Ishikawa (cell line): Measurements from ENCODE around the gene R3HDM2.

Source experiments
- CEBPB ChIP-seq: IDR thresholded peaks from 2 replicates; pipeline ENCODE4 v1.6.1; 2012
- EP300 ChIP-seq: IDR thresholded peaks from 2 replicates; pipeline ENCODE4 v1.6.1; 2012; ENCODE audit warnings: borderline replicate concordance
- FOXM1 ChIP-seq: IDR thresholded peaks from 2 replicates; pipeline ENCODE4 v1.6.1; 2012; ENCODE audit warnings: low read depth, borderline replicate concordance
- MAX ChIP-seq: IDR thresholded peaks from 2 replicates; pipeline ENCODE4 v1.6.1; 2012
- NFIC ChIP-seq: IDR thresholded peaks from 2 replicates; pipeline ENCODE4 v1.6.1; 2012
- RAD21 ChIP-seq: IDR thresholded peaks from 2 replicates; pipeline ENCODE4 v1.6.1; 2012; ENCODE audit warnings: low read depth
- REST ChIP-seq: IDR thresholded peaks from 2 replicates; pipeline ENCODE4 v1.6.1; 2012; ENCODE audit warnings: low read depth, mild to moderate bottlenecking
- TCF12 ChIP-seq: IDR thresholded peaks from 2 replicates; pipeline ENCODE4 v1.6.1; 2012; ENCODE audit warnings: low read depth
- ZBTB7A ChIP-seq: IDR thresholded peaks from 2 replicates; pipeline ENCODE4 v1.6.1; 2012; ENCODE audit warnings: low read depth

GRCh38 chr12:57263096-57263495 is 167.7 kb downstream of the R3HDM2 start:
- TF ChIP-seq FOXM1 (no peak), EP300 (no peak), REST (no peak), TCF12 (no peak), CEBPB (no peak), ZBTB7A (no peak), NFIC (no peak), MAX (no peak), RAD21 (no peak)
